Mucosa of descending colon (tissue), 3 donors: ENCODE measurements around the gene ANO4. TPM values are rescaled to one million over a fixed set of nuclear protein-coding genes. Genes with fewer than 3 reads are reported as not detected.

ENCODE experiments used
- ATAC-seq: fragments of 200-7000 bp; cut with Tn5 transposase; one replicate; pipeline ENCODE4 v1.9.1; 2020; ENCODE audit warnings: mild to moderate bottlenecking, moderate library complexity
- DNase-seq, 3 donors: peaks; one replicate each; pipeline ENCODE4 v3.0.0-alpha.2; 2020
- H3K36me3 ChIP-seq: fragments of 200-600 bp; one replicate; pipeline ENCODE4 v1.8.0; 2021; ENCODE audit warnings: low read depth, mild to moderate bottlenecking
- H3K4me1 ChIP-seq: fragments of 200-600 bp; one replicate; pipeline ENCODE4 v1.8.0; 2021; ENCODE audit warnings: low read depth, mild to moderate bottlenecking
- H3K4me3 ChIP-seq: fragments of 200-600 bp; one replicate; pipeline ENCODE4 v1.8.0; 2021; ENCODE audit warnings: mild to moderate bottlenecking
- H3K9me3 ChIP-seq: fragments of 200-600 bp; one replicate; pipeline ENCODE4 v1.8.0; 2021; ENCODE audit warnings: mild to moderate bottlenecking
- CTCF ChIP-seq: fragments of 200-600 bp; IDR thresholded peaks from one replicate; pipeline ENCODE4 v1.8.0; 2022; ENCODE audit warnings: antibody characterized with exemption, mild to moderate bottlenecking
- intact Hi-C, 2 donors: fragments of 100-400 bp; cut with DNase I in 1 of 2; cut with micrococcal nuclease in 1 of 2; formaldehyde crosslinking; loops; one replicate each; pipeline versions ENCODE4 v1.11.0 to v1.11.1; 2022; cut with DNase I, micrococcal nuclease
- total RNA-seq, 3 donors: library from RNA; stranded (reverse); fragmentation: NEBNext Ultra II Directional in 2 of 3; extraction: Animal tissue kit (Norgen Biotek cat#: 25700) in 2 of 3; gene quantifications; one replicate each; pipeline versions ENCODE4 v1.2.1 to v1.2.4, GENCODE V29; 2021 to 2023
- donor health status: DM: no; HTN: no; CAD: no; lungs with moderate emphysema.
- donor health status: DM: no; HTN: no; CAD: no.
- donor health status: DM: no; HTN: yes; CAD: no.

The ANO4 gene
- total RNA-seq, 3 donors from 2014 or later, result 0.13 to 1.9 (median 0.14) TPM

- no peak for DNase-seq
- Histone ChIP-seq H3K36me3 (no peaks in the 10 kb centered on the region), H3K9me3 (no peaks in the 10 kb centered on the region), H3K4me1 (no peaks in the 10 kb centered on the region), H3K4me3 (no peak overlapping the region)
- TF ChIP-seq CTCF, result no peak
- intact Hi-C loops, result no loop called here
- ATAC-seq, result no peak
Measured at GRCh38 chr12:101077791-101078528, 283.4 kb downstream of the ANO4 start.

- DNase-seq, result no peak
- ATAC-seq, result no peak
Measured at GRCh38 chr12:101078536-101079285, 284.1 kb downstream of the ANO4 start.

GRCh38 chr12:101082706-101083105, 288.1 kb downstream of the ANO4 start:
- Histone ChIP-seq H3K4me3 (no peak overlapping the region), H3K9me3 (no peaks in the 10 kb centered on the region), H3K36me3 (no peaks in the 10 kb centered on the region), H3K4me1 (no peaks in the 10 kb centered on the region)
- ATAC-seq (no peak), DNase-seq (no peak)
- intact Hi-C loops, result no loop called here
- TF ChIP-seq CTCF, result no peak

More at GRCh38 chr12:101078536-101079285, 284.1 kb downstream of the ANO4 start:
- TF ChIP-seq CTCF, result no peak
- intact Hi-C loops, result no loop called here
- Histone ChIP-seq H3K4me1 (no peaks in the 10 kb centered on the region), H3K4me3 (no peak overlapping the region), H3K36me3 (no peaks in the 10 kb centered on the region), H3K9me3 (no peaks in the 10 kb centered on the region)

GRCh38 chr12:101086490-101087135, 292.0 kb downstream of the ANO4 start:
- ATAC-seq (no peak), DNase-seq (no peak)
- Histone ChIP-seq H3K4me3 (no peak overlapping the region), H3K4me1 (no peaks in the 10 kb centered on the region), H3K36me3 (no peaks in the 10 kb centered on the region), H3K9me3 (no peaks in the 10 kb centered on the region)
- intact Hi-C loops, result no loop called here
- no peak for TF ChIP-seq CTCF

GRCh38 chr12:101087920-101088319, 293.3 kb downstream of the ANO4 start:
- Histone ChIP-seq H3K36me3 (no peaks in the 10 kb centered on the region), H3K4me1 (no peaks in the 10 kb centered on the region), H3K4me3 (no peak overlapping the region), H3K9me3 (no peaks in the 10 kb centered on the region)
- no peak for TF ChIP-seq CTCF
- no peak for ATAC-seq
- intact Hi-C loops, result no loop called here
- DNase-seq, result no peak
